Sciatic nerve (tissue), 2 donors: ENCODE data around the gene PAX5. TPM values are rescaled to one million over a fixed set of nuclear protein-coding genes. Genes with fewer than 3 reads are reported as not detected.

Source experiments
- ATAC-seq: fragments of 200-7000 bp; cut with Tn5 transposase; one replicate; pipeline ENCODE4 v1.9.1; 2020; ENCODE audit warnings: mild to moderate bottlenecking, moderate library complexity
- DNase-seq: peaks from one replicate; pipeline ENCODE4 v3.0.0-alpha.2; 2020; ENCODE audit warnings: low spot score
- intact Hi-C: fragments of 100-400 bp; cut with DNase I; formaldehyde crosslinking; loops from one replicate; pipeline ENCODE4 v1.14.2; 2022
- total RNA-seq: library from RNA; stranded (reverse); fragmentation: NEBNext Ultra II Directional; extraction: Animal tissue kit (Norgen Biotek cat#: 25700); gene quantifications from one replicate; pipeline ENCODE4 v1.2.1, GENCODE V29; 2021
- donor health status: DM: no; HTN: no; CAD: no.
- donor health status: DM: no; HTN: no; CAD: no.

PAX5 gene
- total RNA-seq, 1 donor from 2014 or later: 1.2 TPM

DNA sequence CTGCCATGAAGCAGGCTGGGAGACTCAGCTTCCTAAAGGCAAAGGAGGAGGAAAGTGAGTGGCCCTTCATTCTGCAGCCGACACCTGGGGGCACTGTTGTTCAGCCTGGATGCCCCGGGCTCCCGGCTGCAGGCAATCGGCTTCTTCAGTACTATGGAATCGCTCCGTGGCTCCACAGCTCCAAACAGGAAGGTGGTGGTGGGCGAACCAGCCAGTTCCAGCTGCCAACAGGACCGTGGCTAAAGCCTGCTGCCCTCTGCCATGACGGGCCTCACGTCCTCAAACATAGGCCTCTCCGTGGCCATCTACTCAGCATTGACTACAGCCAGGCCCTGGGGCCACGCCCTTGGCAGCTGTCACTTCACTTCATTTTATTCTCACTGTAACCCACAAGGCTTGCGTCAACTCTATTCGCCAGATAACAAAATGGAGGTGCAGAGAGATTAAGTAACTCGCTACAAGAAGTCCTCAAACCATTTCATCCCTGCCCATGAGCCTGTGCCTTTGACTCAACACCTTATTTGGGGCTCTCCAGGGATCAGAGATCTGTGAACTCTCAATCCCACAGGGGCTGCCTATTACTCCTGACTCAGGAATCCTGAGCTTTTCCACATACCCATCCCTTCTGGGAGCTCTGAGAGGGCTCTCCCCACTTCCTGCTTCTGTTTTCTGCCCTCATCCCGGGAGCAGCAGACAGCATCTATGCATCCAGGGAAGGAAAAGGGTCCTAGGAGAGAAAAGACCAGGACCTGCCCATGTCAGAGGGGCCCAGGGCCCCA, 38.0 kb downstream of the PAX5 start:
- no peak for DNase-seq
- ATAC-seq: peak; percentile 44
- intact Hi-C loops: no loop called here

- intact Hi-C loops: no loop called here
- DNase-seq: no peak
- ATAC-seq: no peak
Observed at GRCh38 chr9:36993933-36994764, 39.9 kb downstream of the PAX5 start.

DNA sequence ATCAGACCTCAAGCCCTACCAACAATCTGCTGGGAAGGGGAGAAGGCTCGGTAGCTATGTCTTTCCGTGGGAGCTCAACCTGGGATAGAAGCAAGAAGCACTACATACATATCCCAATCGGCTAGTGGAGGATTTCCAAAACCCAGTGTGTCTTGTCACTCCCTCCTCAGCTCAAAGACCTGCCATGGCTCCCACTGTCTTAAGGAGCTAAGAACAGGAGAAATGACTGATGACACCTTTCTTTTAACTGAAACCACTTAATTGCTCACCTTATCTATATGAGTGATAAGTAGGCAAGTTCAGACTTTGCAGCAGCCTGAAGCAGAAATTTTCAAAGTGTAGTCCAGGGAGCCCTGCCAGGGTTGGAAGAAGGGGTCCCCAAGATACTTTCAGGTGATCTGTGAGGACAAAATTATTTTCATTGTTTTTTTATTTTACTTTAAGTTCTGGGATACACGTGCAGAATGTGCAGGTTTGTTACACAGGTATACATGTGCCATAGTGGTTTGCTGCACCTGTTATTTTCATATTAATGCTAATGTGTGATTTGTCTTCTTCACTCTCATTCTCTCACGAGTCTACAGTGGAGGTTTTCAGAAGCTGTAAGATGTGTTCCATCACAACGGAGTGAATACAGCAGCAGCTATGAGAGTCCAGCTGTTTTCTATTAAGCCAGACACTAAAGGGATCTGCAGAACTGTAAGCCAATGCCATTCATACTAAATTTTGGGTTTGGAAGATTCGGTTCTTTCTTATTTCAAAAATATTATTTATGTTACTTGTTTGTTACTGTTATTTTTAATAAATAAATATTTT, 41.4 kb downstream of the PAX5 start:
- no peak for DNase-seq
- ATAC-seq: no peak
- intact Hi-C loops: no loop called here

GRCh38 chr9:36991516-36992134, 42.4 kb downstream of the PAX5 start:
- ATAC-seq (no peak), DNase-seq (no peak)
- intact Hi-C loops: no loop called here

GRCh38 chr9:36988848-36989247, 45.2 kb downstream of the PAX5 start:
- intact Hi-C loops: no loop called here
- ATAC-seq (no peak), DNase-seq (no peak)

GRCh38 chr9:36987891-36988290, 46.2 kb downstream of the PAX5 start:
- ATAC-seq (no peak), DNase-seq (no peak)
- intact Hi-C loops: no loop called here

GRCh38 chr9:36987409-36987808, 46.7 kb downstream of the PAX5 start:
- ATAC-seq (no peak), DNase-seq (no peak)
- intact Hi-C loops: no loop called here

- no peak for ATAC-seq
- DNase-seq: no peak
- intact Hi-C loops: no loop called here
Observed at GRCh38 chr9:36986468-36987408, 47.3 kb downstream of the PAX5 start.

DNA sequence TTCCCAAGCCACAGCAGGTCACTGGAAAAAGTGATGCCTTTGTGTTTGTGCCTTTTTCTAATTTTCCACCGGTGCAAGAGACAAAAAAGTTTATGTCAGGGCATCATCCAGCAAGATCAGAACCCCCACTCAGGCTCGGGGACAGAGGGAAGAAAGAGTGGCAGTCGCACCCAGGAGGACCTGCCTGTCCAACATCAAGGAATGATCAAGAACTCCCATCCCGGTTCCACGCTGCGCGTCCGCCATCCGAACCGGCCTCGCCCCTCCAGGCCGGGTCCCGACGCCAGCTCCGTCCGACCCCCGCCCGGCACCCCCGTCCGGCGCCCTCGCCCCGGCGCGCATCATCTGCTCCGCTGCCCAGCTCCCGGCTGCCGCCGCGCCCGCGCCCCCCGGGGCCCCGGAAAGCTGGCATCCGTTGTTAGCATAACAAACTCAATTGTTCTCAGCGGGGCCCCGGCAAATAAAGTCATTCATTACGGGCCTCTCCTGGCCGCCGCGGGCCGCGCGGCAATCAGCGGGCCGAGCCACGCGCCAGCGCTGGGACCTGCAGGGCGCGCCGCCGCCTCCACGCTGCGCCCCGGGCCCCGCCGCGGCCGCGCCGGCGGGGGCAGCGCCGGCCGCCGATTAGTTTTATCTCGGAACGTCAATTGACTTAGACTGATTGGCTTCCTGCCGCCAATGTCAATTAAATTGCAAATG, 48.1 kb downstream of the PAX5 start:
- DNase-seq (no peak), ATAC-seq (no peak)
- intact Hi-C loops: no loop called here

DNA sequence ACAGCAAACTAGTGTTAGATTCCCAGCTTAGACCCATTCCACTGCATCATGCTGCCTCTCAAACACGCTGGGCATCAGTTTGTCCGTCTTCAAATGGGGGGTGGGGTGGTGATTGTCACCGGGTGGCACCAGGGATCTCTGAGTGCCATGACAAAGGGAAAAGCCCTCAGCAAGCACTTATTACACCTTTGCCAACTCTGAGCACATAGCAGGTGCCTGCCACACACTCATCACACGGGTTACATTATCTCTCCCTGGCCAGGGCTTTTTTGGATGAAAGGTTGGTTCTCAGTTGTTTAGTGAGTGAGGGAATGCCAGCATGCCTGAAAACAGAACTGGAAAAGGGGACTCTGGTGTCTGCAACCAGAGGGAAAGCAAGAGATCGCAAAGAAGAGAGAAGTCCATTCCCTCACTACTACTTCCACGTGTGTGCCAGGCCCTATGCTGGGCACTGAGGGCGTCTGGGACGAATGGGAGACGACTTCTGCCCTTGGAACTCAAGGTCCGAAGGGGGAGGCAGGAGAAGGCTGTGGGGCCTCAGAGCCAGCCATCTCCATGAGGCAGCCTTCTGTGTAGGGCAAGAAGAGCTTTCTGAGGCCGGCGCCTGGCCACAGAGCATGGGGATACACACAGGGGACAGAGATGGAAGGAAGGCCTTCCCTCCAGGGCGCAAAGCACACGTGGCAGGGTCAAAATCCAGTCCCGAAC, 48.9 kb downstream of the PAX5 start:
- intact Hi-C loops: no loop called here
- ATAC-seq: no peak
- no peak for DNase-seq

GRCh38 chr9:36980148-36980974, 53.7 kb downstream of the PAX5 start:
- ATAC-seq: no peak
- no peak for DNase-seq
- intact Hi-C loops: loop anchor here (1.0 kb wide), 1 partner anchor 36 kb away; no protein-coding TSS in a partner anchor

DNA sequence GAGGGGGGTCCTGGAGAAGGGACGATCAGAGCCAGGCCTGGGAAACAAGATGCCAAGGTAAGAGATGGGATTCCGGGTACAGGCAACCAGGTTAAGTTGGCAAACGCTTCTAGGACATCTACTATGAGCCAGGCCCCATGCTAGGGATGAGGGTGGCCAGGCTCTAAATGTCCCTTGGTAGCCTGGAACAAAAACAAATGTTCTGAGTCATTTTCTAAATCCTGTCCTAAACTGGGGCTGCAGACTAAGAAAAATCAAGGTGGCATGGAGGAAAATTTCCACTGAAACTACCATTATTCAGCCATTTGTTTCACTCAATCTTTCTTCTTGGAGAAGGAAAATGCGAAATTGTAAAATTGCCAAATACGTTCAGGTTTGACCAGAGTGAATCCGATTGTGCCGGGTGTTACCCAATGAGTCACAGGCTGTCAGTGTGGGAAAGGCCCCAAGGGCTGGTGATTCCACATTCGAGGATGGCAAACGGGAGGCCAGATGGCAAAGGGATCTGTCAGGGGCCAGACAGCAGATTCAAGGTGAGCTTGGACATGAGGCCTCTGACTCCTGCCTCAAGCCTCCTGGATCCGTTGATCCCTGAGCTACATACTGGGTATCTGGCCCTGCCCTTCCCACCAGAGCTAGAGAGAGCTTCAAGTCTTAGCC, 57.6 kb downstream of the PAX5 start:
- DNase-seq: peak; percentile 37
- ATAC-seq: no peak
- intact Hi-C loops: no loop called here

DNA sequence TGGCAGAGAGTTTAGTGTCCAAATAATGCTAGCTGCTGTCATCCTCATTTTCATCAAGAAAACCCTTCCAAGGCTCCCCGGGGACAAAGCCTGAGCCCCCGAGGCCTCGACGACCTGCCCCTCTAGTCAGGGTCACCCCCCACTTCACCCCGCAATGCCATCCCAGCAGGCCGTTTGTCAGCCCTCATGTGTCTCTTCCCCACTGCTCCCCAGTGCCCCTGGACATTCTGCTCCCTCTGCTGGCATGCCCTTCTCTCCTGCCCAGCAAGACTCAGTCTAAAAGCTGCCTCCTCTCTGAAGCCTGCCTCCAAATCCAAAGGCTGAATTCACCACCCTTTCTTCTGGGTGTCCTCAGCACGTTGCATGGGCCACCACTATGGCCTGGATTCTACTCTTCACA, 59.3 kb downstream of the PAX5 start:
- DNase-seq (no peak), ATAC-seq (no peak)
- intact Hi-C loops: no loop called here

GRCh38 chr9:36971935-36972488, 62.1 kb downstream of the PAX5 start:
- no peak for DNase-seq
- intact Hi-C loops: no loop called here
- ATAC-seq: no peak
